Skeletal muscle satellite cell (primary cell): Measurements from ENCODE around the gene RELL2.

Experiments
- H3K27me3 ChIP-seq: 2 replicates; pipeline ENCODE4 v1.7.0; 2013; ENCODE audit warnings: low read length; ENCODE audit not compliant: control insufficient read depth, insufficient read depth
- H3K36me3 ChIP-seq: 2 replicates; pipeline ENCODE4 v1.7.0; 2013; ENCODE audit warnings: mild to moderate bottlenecking, control low read depth, low read length; ENCODE audit not compliant: insufficient read depth
- H3K4me1 ChIP-seq: 2 replicates; pipeline ENCODE4 v1.7.0; 2013; ENCODE audit warnings: low read length; ENCODE audit not compliant: control insufficient read depth, insufficient read depth
- H3K4me2 ChIP-seq: 2 replicates; pipeline ENCODE4 v1.7.0; 2013; ENCODE audit warnings: mild to moderate bottlenecking, low read length
- H3K4me3 ChIP-seq: 2 replicates; pipeline ENCODE4 v1.7.0; 2013; ENCODE audit warnings: low read length
- H3K9ac ChIP-seq: 2 replicates; pipeline ENCODE4 v1.7.0; 2013; ENCODE audit warnings: mild to moderate bottlenecking, low read depth, low read length, moderate library complexity
- H3K9me3 ChIP-seq: replicated peaks from 2 replicates; pipeline ENCODE4 v1.7.0; 2013; ENCODE audit warnings: mild to moderate bottlenecking, control low read depth, low read length

The RELL2 gene

GRCh38 chr5:141672071-141672840 lies 35.5 kb downstream of the RELL2 start:
- no peak overlapping the region for H3K4me3 ChIP-seq
- H3K9me3 ChIP-seq = no peaks in the 10 kb centered on the region
- H3K9ac ChIP-seq = no peak overlapping the region
- no peaks in the 10 kb centered on the region for H3K4me1 ChIP-seq
- no peak overlapping the region for H3K4me2 ChIP-seq
- no peaks in the 10 kb centered on the region for H3K36me3 ChIP-seq
- H3K27me3 ChIP-seq = no peaks in the 10 kb centered on the region

- Histone ChIP-seq H3K9ac (no peak overlapping the region), H3K9me3 (no peaks in the 10 kb centered on the region), H3K4me2 (no peak overlapping the region), H3K4me1 (no peaks in the 10 kb centered on the region), H3K4me3 (no peak overlapping the region), H3K27me3 (no peaks in the 10 kb centered on the region), H3K36me3 (no peaks in the 10 kb centered on the region)
Measured at GRCh38 chr5:141672841-141673813, 36.3 kb downstream of the RELL2 start.

- Histone ChIP-seq H3K4me2 (no peak overlapping the region), H3K4me1 (no peaks in the 10 kb centered on the region), H3K4me3 (no peak overlapping the region), H3K9ac (no peak overlapping the region), H3K27me3 (no peaks in the 10 kb centered on the region), H3K36me3 (no peaks in the 10 kb centered on the region), H3K9me3 (no peaks in the 10 kb centered on the region)
Measured at GRCh38 chr5:141674747-141675146, 38.0 kb downstream of the RELL2 start.

GRCh38 chr5:141675672-141676071 lies 38.9 kb downstream of the RELL2 start:
- Histone ChIP-seq H3K9me3 (no peaks in the 10 kb centered on the region), H3K4me2 (no peak overlapping the region), H3K27me3 (no peaks in the 10 kb centered on the region), H3K4me1 (peaks cover 2% of the 10 kb centered on the region), H3K9ac (no peak overlapping the region), H3K4me3 (no peak overlapping the region), H3K36me3 (no peaks in the 10 kb centered on the region)

GRCh38 chr5:141677415-141677814 lies 40.6 kb downstream of the RELL2 start:
- Histone ChIP-seq H3K9me3 (no peaks in the 10 kb centered on the region), H3K9ac (no peak overlapping the region), H3K36me3 (no peaks in the 10 kb centered on the region), H3K4me2 (no peak overlapping the region), H3K4me1 (peaks cover 15% of the 10 kb centered on the region), H3K27me3 (no peaks in the 10 kb centered on the region), H3K4me3 (no peak overlapping the region)

GRCh38 chr5:141680178-141680577 lies 43.4 kb downstream of the RELL2 start:
- Histone ChIP-seq H3K9me3 (no peaks in the 10 kb centered on the region), H3K9ac (no peak overlapping the region), H3K4me1 (peaks cover 18% of the 10 kb centered on the region), H3K4me2 (no peak overlapping the region), H3K36me3 (no peaks in the 10 kb centered on the region), H3K27me3 (peaks cover 11% of the 10 kb centered on the region), H3K4me3 (no peak overlapping the region)

GRCh38 chr5:141680751-141681201 lies 44.0 kb downstream of the RELL2 start:
- H3K27me3 ChIP-seq = peaks cover 11% of the 10 kb centered on the region
- H3K4me1 ChIP-seq = peaks cover 18% of the 10 kb centered on the region
- H3K9me3 ChIP-seq = no peaks in the 10 kb centered on the region
- H3K4me3 ChIP-seq = no peak overlapping the region
- H3K36me3 ChIP-seq = no peaks in the 10 kb centered on the region
- peak overlapping the region; percentile 75 for H3K4me2 ChIP-seq
- peak overlapping the region; percentile 65 for H3K9ac ChIP-seq

GRCh38 chr5:141681295-141681694 lies 44.5 kb downstream of the RELL2 start:
- H3K4me3 ChIP-seq = peak overlapping the region; percentile 59
- no peaks in the 10 kb centered on the region for H3K36me3 ChIP-seq
- peaks cover 11% of the 10 kb centered on the region for H3K27me3 ChIP-seq
- peak overlapping the region; percentile 75 for H3K4me2 ChIP-seq
- no peaks in the 10 kb centered on the region for H3K9me3 ChIP-seq
- H3K4me1 ChIP-seq = peaks cover 18% of the 10 kb centered on the region
- H3K9ac ChIP-seq = peak overlapping the region; percentile 65

- Histone ChIP-seq H3K9ac (peak within 1 kb of the TSS; percentile 65), H3K36me3 (no peaks in the 10 kb centered on the region), H3K4me2 (peak within 1 kb of the TSS; percentile 75), H3K9me3 (no peaks in the 10 kb centered on the region), H3K4me3 (peak within 1 kb of the TSS; percentile 59), H3K27me3 (peaks cover 11% of the 10 kb centered on the region), H3K4me1 (peaks cover 18% of the 10 kb centered on the region)
Measured at GRCh38 chr5:141681695-141682641, 45.2 kb downstream of the RELL2 start, which contains the start of gene ARAP3. ARAP3 (minus strand) TSS chr5:141682230; CDS start chr5:141680486, 1,744 bp downstream.

- Histone ChIP-seq H3K9ac (no peak overlapping the region), H3K4me2 (no peak overlapping the region), H3K27me3 (peaks cover 17% of the 10 kb centered on the region), H3K4me1 (peaks cover 18% of the 10 kb centered on the region), H3K36me3 (no peaks in the 10 kb centered on the region), H3K9me3 (no peaks in the 10 kb centered on the region), H3K4me3 (no peak overlapping the region)
Measured at GRCh38 chr5:141683596-141684141, 46.9 kb downstream of the RELL2 start.
